SK-N-MC (cell line): Measurements from ENCODE around the gene LRIG1.
A peak's percentile ranks its signal among the peaks of the same experiment; 100 is the strongest.

Source experiments
- DNase-seq: peaks from one replicate; pipeline ENCODE4 v3.0.0-alpha.2; 2011; ENCODE audit warnings: low read depth, low spot score
- H3K27ac ChIP-seq: fragments of 200-600 bp; sonication (generic); 2 replicates; pipeline ENCODE4 v1.5.1; 2016; ENCODE audit warnings: mixed run types
- H3K36me3 ChIP-seq: fragments of 200-600 bp; sonication (generic); 2 replicates; pipeline ENCODE4 v1.6.1; 2017; ENCODE audit warnings: antibody characterized with exemption, low read length, mixed read lengths; ENCODE audit not compliant: insufficient read depth
- H3K4me3 ChIP-seq: fragments of 200-600 bp; sonication (generic); 2 replicates; pipeline ENCODE4 v1.5.1; 2016
- H3K9ac ChIP-seq: fragments of 200-600 bp; sonication (generic); 2 replicates; pipeline ENCODE4 v1.8.0; 2017; ENCODE audit warnings: mixed run types, mixed read lengths; ENCODE audit not compliant: insufficient read length
- H3K9me3 ChIP-seq: fragments of 200-600 bp; sonication (generic); 2 replicates; pipeline ENCODE4 v1.6.1; 2017; ENCODE audit warnings: low read depth, mild to moderate bottlenecking, antibody characterized with exemption, low read length, moderate library complexity, mixed read lengths
- EZH2 ChIP-seq: fragments of 200-600 bp; sonication (generic); IDR thresholded peaks from one replicate; pipeline ENCODE4 v1.6.1; 2017; ENCODE audit warnings: antibody characterized with exemption
- FOXP2 ChIP-seq: optimal IDR thresholded peaks from 2 replicates; pipeline ENCODE3; 2011; ENCODE audit warnings: mild to moderate bottlenecking, moderate library complexity; ENCODE audit not compliant: insufficient read depth; ENCODE audit errors: extremely low read length, control extremely low read depth
- POLR2AphosphoS5 ChIP-seq: IDR thresholded peaks from 2 replicates; pipeline ENCODE4 v1.6.1; 2012; ENCODE audit warnings: mild to moderate bottlenecking, low read depth, low read length, borderline replicate concordance

Gene LRIG1

DNA sequence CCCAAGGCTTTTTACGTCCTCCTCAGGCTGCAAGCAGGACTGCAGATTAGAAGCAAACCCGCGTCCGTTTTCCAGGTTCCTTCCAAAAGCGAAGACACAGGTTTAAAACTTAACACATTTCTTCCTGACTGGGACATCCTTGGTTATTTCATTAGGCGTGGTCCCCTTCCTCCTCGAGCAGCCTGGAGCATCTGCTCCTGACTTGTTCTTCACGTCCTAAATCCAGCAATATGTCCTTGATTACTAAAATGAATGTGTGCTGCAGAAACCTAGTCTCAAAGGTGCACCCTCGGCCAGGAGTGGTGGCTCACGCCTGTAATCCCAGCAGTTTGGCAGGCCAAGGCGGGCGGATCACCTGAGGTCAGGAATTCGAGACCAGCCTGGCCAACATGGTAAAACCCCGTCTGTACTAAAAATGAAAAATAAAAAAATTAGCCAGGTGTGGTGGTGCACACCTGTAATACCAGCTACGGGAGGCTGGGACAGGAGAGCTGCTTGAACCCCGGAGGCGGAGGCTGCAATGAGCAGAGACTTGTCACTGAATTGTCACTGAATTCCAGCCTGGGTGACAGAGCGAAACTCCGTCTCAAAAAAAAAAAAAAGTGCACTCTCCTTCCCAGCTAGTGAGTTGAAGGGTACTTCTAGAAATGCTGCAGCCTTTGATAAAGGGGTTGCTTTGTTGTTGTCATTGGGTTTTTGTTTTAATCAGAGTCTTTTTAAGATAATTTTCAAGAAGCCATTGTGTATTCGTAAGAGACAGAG is 842 bp upstream of the LRIG1 start:
- H3K9me3 ChIP-seq, result no peaks in the 10 kb centered on the region
- H3K27ac ChIP-seq, result peak overlapping the region; percentile 70; the same call in 1 of the 2 replicates
- TF ChIP-seq EZH2 (no peak), FOXP2 (no peak), POLR2AphosphoS5 (no peak)
- no peak overlapping the region for H3K9ac ChIP-seq
- H3K4me3 ChIP-seq, result peak overlapping the region; percentile 76
- H3K36me3 ChIP-seq, result no peaks in the 10 kb centered on the region
- DNase-seq, result no peak

DNA sequence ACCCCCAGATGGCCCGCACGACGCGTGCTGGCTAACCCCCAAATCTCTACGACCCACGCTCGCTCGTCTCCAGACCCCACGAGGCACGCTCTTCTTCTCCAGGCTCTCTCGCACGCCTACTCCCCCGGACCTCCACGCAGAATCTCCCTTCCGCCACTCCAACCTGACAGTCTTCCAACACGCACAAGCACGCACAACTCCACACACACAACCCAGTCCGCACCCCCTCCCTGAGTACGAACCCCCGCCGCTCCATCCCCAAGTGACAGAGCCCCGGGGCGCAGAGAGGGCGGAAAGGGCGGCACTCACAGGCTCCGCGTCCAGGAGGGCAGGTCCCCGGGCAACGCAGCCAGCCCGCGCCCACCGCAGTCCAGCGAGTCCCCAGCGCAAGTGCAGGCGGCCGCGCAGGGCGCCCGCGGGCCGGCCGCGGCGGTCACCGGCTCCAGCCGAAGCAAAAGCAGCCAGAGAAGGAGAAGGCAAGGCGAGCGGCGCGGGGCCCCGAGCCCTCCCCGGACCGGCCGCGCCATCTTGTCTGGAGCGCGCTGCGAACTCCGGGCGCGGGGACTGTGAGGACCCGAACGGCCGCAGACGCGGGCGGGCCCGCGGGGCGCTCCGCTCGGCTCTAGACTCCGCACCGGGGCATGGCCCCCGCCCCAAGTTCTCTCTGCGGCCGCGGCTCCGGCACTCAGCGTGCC is 794 bp downstream of the LRIG1 start:
- no peak for DNase-seq
- H3K9me3 ChIP-seq, result no peaks in the 10 kb centered on the region
- peak overlapping the region; percentile 82 for H3K4me3 ChIP-seq
- no peak overlapping the region for H3K27ac ChIP-seq
- peak overlapping the region; percentile 64 for H3K9ac ChIP-seq
- no peaks in the 10 kb centered on the region for H3K36me3 ChIP-seq
- TF ChIP-seq FOXP2, result no peak

DNA sequence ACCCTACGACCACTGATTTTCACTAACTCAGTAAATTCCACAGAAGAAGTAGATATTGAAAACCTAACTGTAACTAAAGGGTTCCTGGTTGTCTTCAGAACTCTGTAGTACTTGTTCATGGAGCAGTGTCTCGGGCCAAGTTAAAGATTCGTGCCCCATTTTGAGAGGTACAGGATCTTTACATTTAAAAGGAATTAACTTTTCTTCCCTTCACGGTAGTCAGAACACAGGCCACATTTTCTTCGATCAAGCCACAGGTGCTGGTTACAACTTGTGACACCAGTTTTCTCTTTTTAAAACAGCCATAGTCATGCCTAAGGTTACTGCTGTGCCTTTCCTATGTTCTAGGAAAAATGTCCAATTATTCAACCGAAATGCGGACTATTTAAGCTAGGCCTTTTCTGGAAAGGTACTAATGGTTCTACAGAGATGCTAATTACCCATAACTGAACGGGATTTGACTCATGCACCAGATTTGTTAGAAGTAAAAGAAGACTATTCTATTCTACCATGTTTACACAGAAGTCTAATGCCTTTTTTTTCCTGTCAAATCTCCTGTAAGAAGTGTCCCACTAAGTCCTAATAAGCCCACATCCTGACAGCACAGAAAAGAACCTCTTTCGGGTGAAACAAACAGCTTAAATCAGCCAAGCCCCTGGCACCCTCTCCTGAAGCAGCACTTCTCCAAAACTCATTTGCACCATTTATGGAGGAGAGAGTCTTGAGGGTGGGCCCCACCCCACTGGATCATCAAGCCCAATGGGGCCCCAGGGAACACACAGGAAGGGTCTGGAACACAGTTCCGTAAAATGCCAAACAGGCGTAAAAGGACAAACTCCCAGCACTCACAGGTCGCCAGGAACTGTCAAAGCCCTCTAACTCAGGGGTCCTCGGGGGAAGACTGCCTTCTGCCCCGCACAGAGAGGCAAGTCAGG is 1.9 kb downstream of the LRIG1 start:
- TF ChIP-seq FOXP2 (no peak), POLR2AphosphoS5 (no peak), EZH2 (no peak)
- peak overlapping the region; percentile 51 for H3K9ac ChIP-seq
- H3K9me3 ChIP-seq, result no peaks in the 10 kb centered on the region
- DNase-seq, result no peak
- no peak overlapping the region for H3K27ac ChIP-seq
- no peaks in the 10 kb centered on the region for H3K36me3 ChIP-seq
- H3K4me3 ChIP-seq, result peak overlapping the region; percentile 82

DNA sequence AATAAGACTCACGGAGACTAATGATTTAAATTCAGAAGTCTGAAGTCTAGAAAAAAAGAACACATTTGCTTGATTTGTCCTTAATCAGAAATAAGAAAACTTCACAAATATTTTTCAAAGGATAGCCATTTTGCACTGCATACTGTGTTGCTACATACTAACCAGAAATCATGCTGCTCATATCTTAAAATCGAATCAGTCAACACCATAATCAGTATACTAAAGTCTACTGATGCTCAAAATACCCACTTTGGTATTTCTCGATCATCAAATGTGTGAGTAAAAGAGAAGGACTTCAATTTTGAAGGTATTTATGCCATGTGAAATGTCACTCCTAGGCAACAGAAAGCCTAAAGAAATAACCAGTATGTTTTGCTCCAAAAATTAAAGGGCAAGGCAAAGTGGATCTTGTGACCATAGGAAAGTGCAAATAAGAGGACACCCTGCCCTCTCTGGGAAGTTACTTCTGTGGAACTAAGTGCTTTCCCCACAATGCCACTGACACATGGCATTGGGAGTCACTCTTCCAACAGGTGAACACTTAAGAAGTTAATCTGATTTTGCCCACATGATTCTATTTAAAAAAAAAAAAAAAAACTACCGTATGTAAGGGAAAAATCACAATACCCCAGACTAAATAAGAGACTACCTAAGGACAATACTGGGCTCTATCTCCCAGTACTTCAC is 2.7 kb downstream of the LRIG1 start:
- H3K9me3 ChIP-seq, result no peaks in the 10 kb centered on the region
- DNase-seq, result no peak
- no peak for TF ChIP-seq FOXP2
- no peak for TF ChIP-seq POLR2AphosphoS5
- no peak for TF ChIP-seq EZH2
- no peak overlapping the region for H3K27ac ChIP-seq
- H3K36me3 ChIP-seq, result no peaks in the 10 kb centered on the region
- peak overlapping the region; percentile 37 for H3K9ac ChIP-seq
- H3K4me3 ChIP-seq, result peak overlapping the region; percentile 82

DNA sequence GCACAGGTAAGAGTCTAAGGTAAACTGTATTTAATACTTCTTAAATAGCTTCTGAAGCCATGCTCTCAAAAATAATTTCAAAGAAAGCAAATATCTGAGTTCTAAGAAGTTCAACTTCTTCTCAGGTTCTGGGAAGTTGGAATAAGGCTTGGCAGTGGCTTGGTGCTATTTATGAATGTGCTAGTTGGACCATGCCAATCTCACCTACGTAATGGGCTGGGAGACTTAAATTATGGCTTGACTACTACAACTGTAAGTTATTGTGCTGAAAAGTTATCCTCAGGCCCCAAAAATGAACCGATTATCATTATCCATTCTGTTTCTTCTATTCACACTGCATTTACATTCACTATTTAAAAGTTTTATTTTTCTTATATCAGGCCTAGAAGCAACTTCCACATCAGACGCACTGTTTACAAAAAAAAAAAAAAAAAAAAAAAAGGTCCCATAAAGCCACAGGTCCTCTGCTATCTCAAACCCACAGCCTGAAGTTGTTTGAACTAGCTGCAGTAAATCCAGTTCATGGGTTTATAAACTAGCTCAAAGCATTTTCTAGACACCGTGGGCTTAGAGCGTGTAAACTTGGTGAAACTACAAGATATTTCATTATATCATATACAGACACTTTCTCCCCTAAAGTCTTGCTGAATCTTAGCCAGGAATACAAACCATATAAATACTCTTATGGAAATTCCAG is 3.4 kb downstream of the LRIG1 start:
- no peak overlapping the region for H3K9ac ChIP-seq
- H3K9me3 ChIP-seq, result no peaks in the 10 kb centered on the region
- peak overlapping the region; percentile 82 for H3K4me3 ChIP-seq
- H3K36me3 ChIP-seq, result no peaks in the 10 kb centered on the region
- no peak for DNase-seq
- no peak overlapping the region for H3K27ac ChIP-seq
- TF ChIP-seq EZH2, result no peak
- TF ChIP-seq POLR2AphosphoS5, result no peak
- no peak for TF ChIP-seq FOXP2

DNA sequence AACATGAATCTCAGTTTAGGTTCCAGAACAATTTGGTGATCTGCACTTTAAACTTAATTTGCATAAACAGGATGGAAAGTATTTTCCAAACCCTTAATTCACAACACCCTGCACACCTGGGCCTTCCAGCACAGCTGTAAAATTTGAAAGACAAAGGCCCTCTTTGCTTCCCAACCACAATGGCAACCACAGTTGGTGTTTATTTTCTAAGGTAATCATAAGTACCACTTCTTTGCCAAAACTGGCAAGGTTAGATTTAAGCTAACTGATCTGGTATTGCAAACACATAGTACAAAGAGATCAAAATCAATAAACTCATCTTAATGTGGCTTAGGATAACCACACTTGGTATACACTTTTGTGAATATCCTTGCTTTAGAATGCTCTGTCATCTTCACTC is 4.1 kb downstream of the LRIG1 start:
- DNase-seq, result no peak
- no peak overlapping the region for H3K9ac ChIP-seq
- no peaks in the 10 kb centered on the region for H3K36me3 ChIP-seq
- no peak for TF ChIP-seq POLR2AphosphoS5
- no peak for TF ChIP-seq EZH2
- no peak for TF ChIP-seq FOXP2
- no peak overlapping the region for H3K27ac ChIP-seq
- H3K4me3 ChIP-seq, result no peak overlapping the region
- no peaks in the 10 kb centered on the region for H3K9me3 ChIP-seq

DNA sequence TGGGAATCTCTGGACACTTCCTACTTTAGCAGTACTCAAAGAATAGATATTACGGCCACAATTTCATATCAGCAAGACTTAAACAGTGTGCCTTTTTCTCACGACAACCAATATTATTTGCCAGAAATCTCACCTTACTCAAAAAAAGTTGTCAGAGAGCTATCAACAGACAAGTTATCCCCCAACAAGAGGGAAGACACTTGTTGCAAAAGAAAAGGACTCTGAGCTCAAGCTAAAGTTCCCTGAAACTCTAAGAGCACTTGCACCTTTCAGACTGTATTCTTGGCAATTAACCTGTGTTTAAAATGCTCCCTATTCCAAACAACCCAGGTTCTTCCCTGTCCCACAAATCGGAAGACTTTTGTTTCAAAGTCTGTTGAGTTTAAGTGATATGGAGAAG is 4.5 kb downstream of the LRIG1 start:
- no peaks in the 10 kb centered on the region for H3K36me3 ChIP-seq
- TF ChIP-seq FOXP2 (no peak), POLR2AphosphoS5 (no peak), EZH2 (no peak)
- no peak overlapping the region for H3K4me3 ChIP-seq
- H3K27ac ChIP-seq, result no peak overlapping the region
- no peaks in the 10 kb centered on the region for H3K9me3 ChIP-seq
- no peak for DNase-seq
- no peak overlapping the region for H3K9ac ChIP-seq

DNA sequence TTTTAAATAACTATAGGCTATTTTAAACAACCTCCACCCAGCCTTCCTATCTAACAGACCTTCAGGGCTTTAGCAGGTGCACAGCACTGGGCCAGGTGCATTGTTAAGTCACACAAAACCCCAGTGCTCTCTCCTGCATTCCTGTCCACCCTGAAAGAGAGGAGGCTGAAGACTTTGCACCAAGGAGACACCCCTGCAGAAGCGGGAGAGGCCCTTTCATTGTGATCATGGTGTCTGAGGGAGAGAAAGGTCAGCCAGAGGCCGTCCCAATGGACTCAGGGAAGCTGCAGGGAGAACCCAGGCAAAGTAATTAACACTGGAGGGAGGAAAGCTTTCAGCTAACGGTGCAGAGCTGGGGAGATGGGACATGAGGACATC is 5.2 kb downstream of the LRIG1 start:
- TF ChIP-seq POLR2AphosphoS5, result no peak
- no peak for TF ChIP-seq EZH2
- no peak for TF ChIP-seq FOXP2
- no peak overlapping the region for H3K4me3 ChIP-seq
- H3K27ac ChIP-seq, result no peak overlapping the region
- no peaks in the 10 kb centered on the region for H3K9me3 ChIP-seq
- DNase-seq, result no peak
- no peak overlapping the region for H3K9ac ChIP-seq
- no peaks in the 10 kb centered on the region for H3K36me3 ChIP-seq
